MM.1S (cell line): ENCODE results near the gene CXCR2.

Experiments
- DNase-seq: peaks from one replicate; pipeline ENCODE4 v3.0.0-alpha.2; 2015
- H2AFZ ChIP-seq: fragments of 300-600 bp; sonication (generic); 2 replicates; pipeline ENCODE4 v1.6.0; 2016; ENCODE audit warnings: antibody characterized with exemption, low read length
- H3F3A ChIP-seq: fragments of 300-600 bp; sonication (generic); 2 replicates; pipeline ENCODE4 v1.6.1; 2016; ENCODE audit warnings: mild to moderate bottlenecking, antibody characterized with exemption, low read length, moderate library complexity, mixed read lengths; ENCODE audit not compliant: insufficient read depth
- H3K27ac ChIP-seq: fragments of 300-600 bp; sonication (generic); 2 replicates; pipeline ENCODE4 v1.5.1; 2016; ENCODE audit warnings: mild to moderate bottlenecking, low read length
- H3K27me3 ChIP-seq: fragments of 300-600 bp; sonication (generic); replicated peaks from 2 replicates; pipeline ENCODE4 v1.6.0; 2016; ENCODE audit warnings: low read length; ENCODE audit not compliant: insufficient read depth
- H3K36me3 ChIP-seq: fragments of 300-600 bp; sonication (generic); replicated peaks from 2 replicates; pipeline ENCODE4 v1.6.1; 2016; ENCODE audit warnings: mild to moderate bottlenecking, low read length, mixed read lengths; ENCODE audit not compliant: insufficient read depth
- H3K4me1 ChIP-seq: fragments of 300-600 bp; sonication (generic); 2 replicates; pipeline ENCODE4 v1.6.1; 2016; ENCODE audit warnings: low read length, mixed read lengths
- H3K4me2 ChIP-seq: fragments of 300-600 bp; sonication (generic); 2 replicates; pipeline ENCODE4 v1.6.0; 2016; ENCODE audit warnings: low read depth, low read length
- H3K4me3 ChIP-seq: fragments of 300-600 bp; sonication (generic); 2 replicates; pipeline ENCODE4 v1.5.1; 2016; ENCODE audit warnings: low read length, mixed read lengths
- H3K79me2 ChIP-seq: fragments of 300-600 bp; sonication (generic); 2 replicates; pipeline ENCODE4 v1.6.1; 2016; ENCODE audit warnings: mixed run types, low read length, mixed read lengths
- H3K9ac ChIP-seq: fragments of 300-600 bp; sonication (generic); 2 replicates; pipeline ENCODE4 v1.6.1; 2016; ENCODE audit warnings: low read length, mixed read lengths
- H3K9me2 ChIP-seq: fragments of 300-600 bp; sonication (generic); replicated peaks from 2 replicates; pipeline ENCODE4 v1.6.1; 2016; ENCODE audit warnings: mild to moderate bottlenecking, low read length, mixed read lengths; ENCODE audit not compliant: insufficient read depth
- H3K9me3 ChIP-seq: fragments of 300-600 bp; sonication (generic); replicated peaks from 2 replicates; pipeline ENCODE4 v1.6.1; 2016; ENCODE audit warnings: mild to moderate bottlenecking, low read length, mixed read lengths; ENCODE audit not compliant: insufficient read depth
- H4K20me1 ChIP-seq: fragments of 300-600 bp; sonication (generic); 2 replicates; pipeline ENCODE4 v1.6.1; 2016; ENCODE audit warnings: mild to moderate bottlenecking, low read length, moderate library complexity, mixed read lengths; ENCODE audit not compliant: insufficient read depth
- EZH2 ChIP-seq: fragments of 300-600 bp; sonication (generic); optimal IDR thresholded peaks from 2 replicates; pipeline ENCODE3; 2017; ENCODE audit warnings: low read depth, mild to moderate bottlenecking, antibody characterized with exemption, low read length, mixed read lengths
- EZH2phosphoT487 ChIP-seq: fragments of 300-600 bp; sonication (generic); IDR thresholded peaks from 2 replicates; pipeline ENCODE4 v1.6.1; 2018; ENCODE audit warnings: antibody characterized with exemption, low read length
- TF ChIP-seq, protein P1 (sequence below): fragments of 300-600 bp; sonication (generic); IDR thresholded peaks from 2 replicates; pipeline ENCODE4 v1.5.1; 2016; ENCODE audit warnings: antibody characterized with exemption, low read length, mixed read lengths

CXCR2 gene

DNA sequence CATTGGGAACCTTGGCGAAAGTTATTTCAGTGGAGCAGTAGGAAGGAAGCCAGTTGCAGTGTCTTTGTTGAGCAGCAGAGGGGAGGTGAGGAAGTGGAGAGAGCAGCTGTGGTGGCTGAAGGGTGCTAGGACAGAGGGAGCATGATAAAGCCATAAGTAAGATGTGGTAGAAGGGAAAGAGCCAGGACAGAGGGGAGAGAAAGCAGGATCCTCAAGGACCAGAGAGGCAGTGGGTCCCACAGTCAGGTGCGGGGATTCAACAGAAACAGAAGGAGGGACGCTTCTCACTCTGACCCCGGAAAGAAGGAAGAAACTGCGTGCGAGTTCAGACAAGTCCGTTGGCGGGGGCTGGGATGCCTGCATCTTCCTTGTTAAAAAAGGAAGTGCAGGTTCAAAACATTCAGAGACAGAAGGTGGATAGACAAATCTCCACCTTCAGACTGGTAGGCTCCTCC lies at the start of gene CXCR2:
Gene CXCR2, plus strand, starts transcription at position 403 of the 455 bp plus-strand sequence. CDS start 8,774 bp downstream, outside the sequence.
- Histone ChIP-seq H3K9me3 (no peaks in the 10 kb centered on the region), H3K27me3 (no peaks in the 10 kb centered on the region), H4K20me1 (no peaks in the 10 kb centered on the region), H3K4me3 (no peak within 1 kb of the TSS), H3F3A (no peaks in the 10 kb centered on the region), H2AFZ (no peak within 1 kb of the TSS), H3K9me2 (no peaks in the 10 kb centered on the region), H3K27ac (no peak within 1 kb of the TSS), H3K79me2 (no peaks in the 10 kb centered on the region), H3K4me2 (no peak within 1 kb of the TSS), H3K9ac (no peak within 1 kb of the TSS), H3K36me3 (no peaks in the 10 kb centered on the region), H3K4me1 (no peaks in the 10 kb centered on the region)
- DNase-seq = no peak
- TF ChIP-seq, protein P1, sequence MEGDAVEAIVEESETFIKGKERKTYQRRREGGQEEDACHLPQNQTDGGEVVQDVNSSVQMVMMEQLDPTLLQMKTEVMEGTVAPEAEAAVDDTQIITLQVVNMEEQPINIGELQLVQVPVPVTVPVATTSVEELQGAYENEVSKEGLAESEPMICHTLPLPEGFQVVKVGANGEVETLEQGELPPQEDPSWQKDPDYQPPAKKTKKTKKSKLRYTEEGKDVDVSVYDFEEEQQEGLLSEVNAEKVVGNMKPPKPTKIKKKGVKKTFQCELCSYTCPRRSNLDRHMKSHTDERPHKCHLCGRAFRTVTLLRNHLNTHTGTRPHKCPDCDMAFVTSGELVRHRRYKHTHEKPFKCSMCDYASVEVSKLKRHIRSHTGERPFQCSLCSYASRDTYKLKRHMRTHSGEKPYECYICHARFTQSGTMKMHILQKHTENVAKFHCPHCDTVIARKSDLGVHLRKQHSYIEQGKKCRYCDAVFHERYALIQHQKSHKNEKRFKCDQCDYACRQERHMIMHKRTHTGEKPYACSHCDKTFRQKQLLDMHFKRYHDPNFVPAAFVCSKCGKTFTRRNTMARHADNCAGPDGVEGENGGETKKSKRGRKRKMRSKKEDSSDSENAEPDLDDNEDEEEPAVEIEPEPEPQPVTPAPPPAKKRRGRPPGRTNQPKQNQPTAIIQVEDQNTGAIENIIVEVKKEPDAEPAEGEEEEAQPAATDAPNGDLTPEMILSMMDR = no peak

DNA sequence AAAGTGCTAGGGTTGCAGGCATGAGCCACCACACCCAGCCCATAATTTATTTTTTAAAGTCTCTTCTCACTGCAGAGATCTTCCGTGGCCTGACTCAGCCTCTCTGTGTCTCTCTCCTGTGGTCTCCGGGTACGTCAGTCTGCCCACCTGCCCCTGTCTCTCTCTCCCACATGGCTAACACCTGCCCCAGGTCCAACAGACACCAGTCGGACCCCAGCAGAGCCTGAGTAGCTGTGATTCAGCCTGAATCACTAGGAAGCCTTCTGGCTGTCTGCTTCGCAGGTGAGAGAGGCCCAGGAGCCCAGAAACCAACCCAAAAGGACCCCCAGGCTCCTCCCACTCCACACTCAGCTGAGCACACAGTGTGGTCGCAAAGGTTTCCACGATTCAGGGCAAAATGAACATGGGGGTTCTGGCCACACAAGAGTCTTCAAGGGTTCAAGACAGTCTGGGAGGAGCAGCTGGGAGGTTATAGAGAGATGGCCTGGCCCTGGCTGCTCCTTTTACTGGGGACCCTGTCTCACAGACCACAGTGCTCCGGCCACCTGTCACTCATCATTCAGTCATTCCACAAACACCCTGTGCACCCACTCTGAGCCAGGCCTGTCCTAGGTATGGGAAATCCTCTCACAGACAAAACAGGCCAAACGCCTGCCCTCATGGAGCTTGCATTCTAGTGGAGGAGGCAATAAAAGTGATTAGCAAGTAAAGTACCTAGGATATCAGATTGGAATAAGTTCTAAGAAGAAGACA lies 48.2 kb upstream of the CXCR2 start:
- H4K20me1 ChIP-seq = no peaks in the 10 kb centered on the region
- H3K9me2 ChIP-seq = no peaks in the 10 kb centered on the region
- no peak overlapping the region for H3K4me2 ChIP-seq
- no peak overlapping the region for H2AFZ ChIP-seq
- H3K4me1 ChIP-seq = peaks cover 12% of the 10 kb centered on the region
- H3F3A ChIP-seq = no peaks in the 10 kb centered on the region
- TF ChIP-seq EZH2 = no peak
- no peak for TF ChIP-seq EZH2phosphoT487
- TF ChIP-seq, protein P1 = no peak
- no peak overlapping the region for H3K4me3 ChIP-seq
- H3K27ac ChIP-seq = no peak overlapping the region
- no peaks in the 10 kb centered on the region for H3K27me3 ChIP-seq
- H3K36me3 ChIP-seq = no peaks in the 10 kb centered on the region
- no peak for DNase-seq
- H3K9me3 ChIP-seq = no peaks in the 10 kb centered on the region
- no peaks in the 10 kb centered on the region for H3K79me2 ChIP-seq
- no peak overlapping the region for H3K9ac ChIP-seq

DNA sequence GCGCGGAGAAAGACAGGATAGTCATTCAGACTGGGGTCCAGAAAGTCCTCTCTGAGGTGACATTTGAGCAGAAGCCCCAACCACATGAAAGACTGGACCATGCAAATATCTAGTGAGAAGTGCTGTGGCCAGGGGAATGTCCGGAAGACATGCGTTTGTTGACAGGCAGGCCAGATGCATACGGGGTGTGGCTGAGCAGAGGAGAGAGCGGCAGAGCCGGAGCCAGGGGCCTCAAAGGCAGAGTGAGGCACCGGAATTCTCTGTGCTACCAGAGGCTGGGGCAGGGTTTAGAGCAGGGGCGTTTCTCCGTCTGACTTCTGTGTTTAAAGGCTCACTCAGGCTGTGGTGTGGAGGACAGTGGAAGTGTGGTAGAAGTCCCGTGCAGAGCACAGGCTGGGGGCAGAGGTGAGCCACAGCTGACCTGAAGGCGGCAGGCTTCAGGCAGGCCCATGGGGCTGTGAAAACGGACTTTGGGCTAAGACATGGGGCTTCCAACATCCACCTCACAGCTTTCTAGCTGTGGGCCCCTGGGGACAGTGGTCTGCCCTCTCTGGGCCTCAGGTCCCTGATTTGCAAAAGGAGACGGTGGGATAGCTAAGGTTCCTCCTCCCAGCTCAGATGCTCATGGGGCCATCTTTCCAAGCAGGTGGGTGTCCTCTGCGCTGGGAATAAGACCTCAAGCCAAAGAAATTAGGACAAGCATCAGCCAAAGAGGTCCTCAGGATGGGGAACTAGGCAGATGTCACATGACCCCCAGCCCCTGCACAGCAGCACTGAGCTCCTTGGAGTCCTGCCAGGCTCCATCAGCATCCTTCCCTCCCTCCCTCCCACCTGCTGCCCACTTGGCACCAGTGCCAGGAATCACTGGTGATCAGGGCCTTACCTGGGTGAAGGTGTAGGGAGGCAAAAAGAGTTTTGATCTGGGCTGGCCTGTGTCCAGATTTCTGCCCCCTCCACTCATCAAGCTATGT lies 45.6 kb upstream of the CXCR2 start:
- Histone ChIP-seq H3K27me3 (no peaks in the 10 kb centered on the region), H3K4me2 (no peak overlapping the region), H3K27ac (no peak overlapping the region), H2AFZ (no peak overlapping the region), H3K4me1 (peaks cover 12% of the 10 kb centered on the region), H3K9me2 (no peaks in the 10 kb centered on the region), H3K4me3 (no peak overlapping the region), H3K79me2 (no peaks in the 10 kb centered on the region), H4K20me1 (no peaks in the 10 kb centered on the region), H3K9ac (no peak overlapping the region), H3K9me3 (no peaks in the 10 kb centered on the region), H3K36me3 (no peaks in the 10 kb centered on the region), H3F3A (no peaks in the 10 kb centered on the region)
- TF ChIP-seq, protein P1 = no peak
- TF ChIP-seq EZH2phosphoT487 = no peak
- no peak for TF ChIP-seq EZH2
- no peak for DNase-seq
